Measurements from ENCODE around the gene SPATS2. TPM values are rescaled to one million over a fixed set of nuclear protein-coding genes. Genes with fewer than 3 reads are reported as not detected.
A peak's percentile ranks its signal among the peaks of the same experiment; 100 is the strongest.

The SPATS2 gene
- polyA plus RNA-seq, 1 of the 3 experiments (the other 2 are of a cell fraction), result 72.9 TPM

DNA sequence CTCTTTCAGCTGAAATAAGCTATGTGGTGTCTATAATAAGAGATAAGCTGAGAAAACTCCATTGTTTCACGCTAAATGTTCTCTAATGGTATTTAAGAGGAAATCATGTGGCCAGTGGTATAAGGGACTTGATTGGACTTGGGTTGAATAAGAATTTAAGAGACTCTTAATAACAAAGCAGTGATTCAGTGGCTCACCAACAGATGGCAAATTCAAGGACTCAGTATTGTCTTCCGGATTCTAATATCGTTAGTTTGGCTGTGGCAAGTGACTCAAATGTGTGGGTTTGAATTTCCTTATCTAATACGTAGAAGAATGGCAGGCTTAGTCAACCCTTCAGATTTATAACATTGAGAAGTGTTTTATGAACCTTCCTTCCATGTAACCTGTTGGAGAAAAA is 122.5 kb downstream of the SPATS2 start (continued):
- TF ChIP-seq, protein P1, sequence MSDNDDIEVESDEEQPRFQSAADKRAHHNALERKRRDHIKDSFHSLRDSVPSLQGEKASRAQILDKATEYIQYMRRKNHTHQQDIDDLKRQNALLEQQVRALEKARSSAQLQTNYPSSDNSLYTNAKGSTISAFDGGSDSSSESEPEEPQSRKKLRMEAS (IDR thresholded peaks at IDR 0.05; ENCODE audit: low read depth), result 0 out of 2 replicates have a peak, but pooled peaks have one; percentile 43
- TF ChIP-seq RCOR1 (IDR thresholded peaks at IDR 0.05; ENCODE audit: low read length) (no peak), POLR2AphosphoS5 (IDR thresholded peaks at IDR 0.05; ENCODE audit: low read depth, low read length) (peak; percentile 29; the same call in 1 of the 2 replicates), TAF1 (IDR thresholded peaks at IDR 0.05; ENCODE audit: borderline replicate concordance, low read depth, low read length) (no peak), YY1 (IDR thresholded peaks at IDR 0.05; ENCODE audit: low read depth) (no peak), JUND (IDR thresholded peaks at IDR 0.05) (peak; percentile 93), MEF2A (IDR thresholded peaks at IDR 0.05; ENCODE audit: borderline replicate concordance, low read depth) (no peak), FOXM1 (IDR thresholded peaks at IDR 0.05; ENCODE audit: low read depth) (peak; percentile 81), ELF1 (IDR thresholded peaks at IDR 0.05) (peak; percentile 92), RAD21 (IDR thresholded peaks at IDR 0.05; ENCODE audit: low read length) (no peak), RFX5 (IDR thresholded peaks at IDR 0.05; ENCODE audit: low read length) (no peak), RXRA (IDR thresholded peaks at IDR 0.05; ENCODE audit: borderline replicate concordance, low read depth) (peak; percentile 65), EP300 (IDR thresholded peaks at IDR 0.05; ENCODE audit: borderline replicate concordance in 1 of 2, low read depth in 1 of 2, low read length in 1 of 2) (peak in 1 of 2 experiments; percentile 93; a peak in 2 of 4 replicates), SIN3A (IDR thresholded peaks at IDR 0.05; ENCODE audit: borderline replicate concordance, low read depth, low read length) (no peak; the same call in 1 of the 2 replicates)
- TF ChIP-seq, protein P2, sequence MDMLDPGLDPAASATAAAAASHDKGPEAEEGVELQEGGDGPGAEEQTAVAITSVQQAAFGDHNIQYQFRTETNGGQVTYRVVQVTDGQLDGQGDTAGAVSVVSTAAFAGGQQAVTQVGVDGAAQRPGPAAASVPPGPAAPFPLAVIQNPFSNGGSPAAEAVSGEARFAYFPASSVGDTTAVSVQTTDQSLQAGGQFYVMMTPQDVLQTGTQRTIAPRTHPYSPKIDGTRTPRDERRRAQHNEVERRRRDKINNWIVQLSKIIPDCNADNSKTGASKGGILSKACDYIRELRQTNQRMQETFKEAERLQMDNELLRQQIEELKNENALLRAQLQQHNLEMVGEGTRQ (IDR thresholded peaks at IDR 0.05; ENCODE audit: borderline replicate concordance, low read depth, low read length), result no peak
- TF ChIP-seq, protein P3, sequence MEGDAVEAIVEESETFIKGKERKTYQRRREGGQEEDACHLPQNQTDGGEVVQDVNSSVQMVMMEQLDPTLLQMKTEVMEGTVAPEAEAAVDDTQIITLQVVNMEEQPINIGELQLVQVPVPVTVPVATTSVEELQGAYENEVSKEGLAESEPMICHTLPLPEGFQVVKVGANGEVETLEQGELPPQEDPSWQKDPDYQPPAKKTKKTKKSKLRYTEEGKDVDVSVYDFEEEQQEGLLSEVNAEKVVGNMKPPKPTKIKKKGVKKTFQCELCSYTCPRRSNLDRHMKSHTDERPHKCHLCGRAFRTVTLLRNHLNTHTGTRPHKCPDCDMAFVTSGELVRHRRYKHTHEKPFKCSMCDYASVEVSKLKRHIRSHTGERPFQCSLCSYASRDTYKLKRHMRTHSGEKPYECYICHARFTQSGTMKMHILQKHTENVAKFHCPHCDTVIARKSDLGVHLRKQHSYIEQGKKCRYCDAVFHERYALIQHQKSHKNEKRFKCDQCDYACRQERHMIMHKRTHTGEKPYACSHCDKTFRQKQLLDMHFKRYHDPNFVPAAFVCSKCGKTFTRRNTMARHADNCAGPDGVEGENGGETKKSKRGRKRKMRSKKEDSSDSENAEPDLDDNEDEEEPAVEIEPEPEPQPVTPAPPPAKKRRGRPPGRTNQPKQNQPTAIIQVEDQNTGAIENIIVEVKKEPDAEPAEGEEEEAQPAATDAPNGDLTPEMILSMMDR (IDR thresholded peaks at IDR 0.05), result peak; percentile 45
- TF ChIP-seq, protein P4, sequence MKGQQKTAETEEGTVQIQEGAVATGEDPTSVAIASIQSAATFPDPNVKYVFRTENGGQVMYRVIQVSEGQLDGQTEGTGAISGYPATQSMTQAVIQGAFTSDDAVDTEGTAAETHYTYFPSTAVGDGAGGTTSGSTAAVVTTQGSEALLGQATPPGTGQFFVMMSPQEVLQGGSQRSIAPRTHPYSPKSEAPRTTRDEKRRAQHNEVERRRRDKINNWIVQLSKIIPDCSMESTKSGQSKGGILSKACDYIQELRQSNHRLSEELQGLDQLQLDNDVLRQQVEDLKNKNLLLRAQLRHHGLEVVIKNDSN (IDR thresholded peaks at IDR 0.05; ENCODE audit: borderline replicate concordance, low read depth), result peak; percentile 52; the same call in 1 of the 2 replicates
- TF ChIP-seq, protein P5, sequence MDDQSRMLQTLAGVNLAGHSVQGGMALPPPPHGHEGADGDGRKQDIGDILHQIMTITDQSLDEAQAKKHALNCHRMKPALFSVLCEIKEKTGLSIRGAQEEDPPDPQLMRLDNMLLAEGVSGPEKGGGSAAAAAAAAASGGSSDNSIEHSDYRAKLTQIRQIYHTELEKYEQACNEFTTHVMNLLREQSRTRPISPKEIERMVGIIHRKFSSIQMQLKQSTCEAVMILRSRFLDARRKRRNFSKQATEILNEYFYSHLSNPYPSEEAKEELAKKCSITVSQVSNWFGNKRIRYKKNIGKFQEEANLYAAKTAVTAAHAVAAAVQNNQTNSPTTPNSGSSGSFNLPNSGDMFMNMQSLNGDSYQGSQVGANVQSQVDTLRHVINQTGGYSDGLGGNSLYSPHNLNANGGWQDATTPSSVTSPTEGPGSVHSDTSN (IDR thresholded peaks at IDR 0.05), result peak; percentile 94
